Stimulated activated CD4-positive, alpha-beta T cell treated with anti-CD3 and anti-CD28 coated beads, Interleukin-15, amount 100 ng/mL, for 48 hours (primary cell): ENCODE results near the gene KCNJ3.

Experiments used
- DNase-seq, 2 donors: peaks; one replicate each; pipeline ENCODE4 v3.0.0-alpha.2; 2020; ENCODE audit warnings: low read depth in 2 of 2

The KCNJ3 gene

DNA sequence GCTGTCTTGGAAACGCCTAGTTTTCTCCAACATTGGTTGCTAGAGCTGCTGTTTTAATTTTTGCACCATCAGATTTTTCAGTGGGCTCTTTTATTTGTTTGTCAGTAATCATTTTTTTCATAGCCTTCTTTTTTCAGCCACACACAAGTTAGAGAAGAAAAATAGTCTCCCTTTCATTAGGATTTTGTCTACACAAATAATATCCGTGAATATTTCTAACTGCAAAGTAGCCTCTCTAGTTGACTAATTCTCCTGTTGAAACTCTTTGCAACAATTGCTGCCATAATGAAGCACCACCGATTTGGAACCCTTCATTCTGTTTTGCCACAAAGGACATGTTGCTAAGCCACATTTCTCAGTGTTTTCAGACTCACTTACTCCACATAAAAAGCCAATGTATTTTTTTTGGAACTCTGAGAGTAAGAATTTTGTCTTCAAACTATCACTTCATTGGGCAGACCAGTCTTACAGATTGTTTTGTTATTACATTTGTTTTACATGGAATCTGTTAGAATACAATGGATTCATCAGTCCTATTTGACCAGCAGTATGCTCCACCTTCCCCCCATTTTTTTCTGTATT is 9.6 kb downstream of the KCNJ3 start:
- no peak for DNase-seq

DNA sequence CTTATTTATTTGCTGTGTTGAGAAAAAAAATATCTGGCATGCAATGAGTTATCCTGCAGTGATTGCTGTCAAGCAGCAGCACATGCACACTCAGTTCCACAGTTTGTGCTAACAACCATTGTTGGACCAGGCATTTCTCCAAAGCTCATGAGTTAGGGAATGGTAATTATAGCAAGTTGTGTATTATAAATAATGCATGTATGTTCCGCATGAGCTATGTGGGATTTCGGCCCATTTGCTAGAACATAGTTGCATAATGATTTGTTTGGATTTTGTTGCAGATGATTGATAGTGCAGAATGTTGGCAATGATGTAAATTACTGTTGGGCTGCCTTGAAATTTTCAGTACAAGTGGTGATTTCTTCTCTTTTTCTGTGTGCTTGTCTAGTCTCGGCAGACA is 10.7 kb downstream of the KCNJ3 start:
- DNase-seq, result no peak

- DNase-seq, result no peak
Measured at GRCh38 chr2:154710078-154710477, 11.6 kb downstream of the KCNJ3 start.

GRCh38 chr2:154710685-154711084 is 12.2 kb downstream of the KCNJ3 start:
- no peak for DNase-seq

DNA sequence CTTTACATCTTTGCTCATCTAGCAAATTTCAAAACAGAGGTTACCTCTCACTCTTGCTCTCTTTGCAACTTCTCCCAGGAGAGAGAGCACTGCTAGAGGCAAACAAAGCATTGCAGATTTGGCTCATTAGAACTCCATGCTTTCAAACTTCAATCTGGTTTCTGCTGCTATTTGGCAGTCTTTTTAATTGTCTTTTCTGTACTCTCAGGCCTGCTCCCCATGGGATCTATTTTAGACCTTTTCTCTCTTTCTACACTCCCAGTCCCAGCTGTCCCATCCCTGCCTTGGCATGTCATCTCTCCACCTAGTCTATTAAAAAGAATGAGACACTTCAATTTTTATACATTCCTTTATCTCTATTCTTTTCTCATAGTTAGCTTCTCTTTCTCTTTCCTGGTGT is 15.2 kb downstream of the KCNJ3 start:
- no peak for DNase-seq

GRCh38 chr2:154720651-154721050 is 22.2 kb downstream of the KCNJ3 start:
- no peak for DNase-seq

- DNase-seq, result no peak
Measured at GRCh38 chr2:154724194-154724797, 25.8 kb downstream of the KCNJ3 start.

GRCh38 chr2:154740361-154740760 is 41.9 kb downstream of the KCNJ3 start:
- DNase-seq, result no peak

DNA sequence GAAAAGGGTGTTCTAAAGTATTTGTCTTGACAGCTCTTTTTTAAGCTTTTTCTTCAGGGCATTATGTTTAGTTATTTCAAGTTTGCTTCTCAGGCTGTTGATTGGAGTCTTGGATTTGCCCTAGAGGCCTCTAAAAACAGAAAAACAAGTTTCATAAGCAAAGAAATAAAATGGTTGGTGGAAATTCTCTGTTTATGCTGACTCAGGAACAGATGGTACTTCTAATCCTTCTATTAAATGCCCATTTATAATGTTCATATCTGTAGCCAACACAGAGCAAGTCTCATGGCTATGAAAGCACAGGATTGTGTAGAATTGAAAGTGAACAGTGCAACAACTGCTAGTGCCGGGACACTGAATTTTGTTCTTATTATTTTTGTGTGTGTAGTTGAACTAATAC is 60.4 kb downstream of the KCNJ3 start:
- no peak for DNase-seq

DNA sequence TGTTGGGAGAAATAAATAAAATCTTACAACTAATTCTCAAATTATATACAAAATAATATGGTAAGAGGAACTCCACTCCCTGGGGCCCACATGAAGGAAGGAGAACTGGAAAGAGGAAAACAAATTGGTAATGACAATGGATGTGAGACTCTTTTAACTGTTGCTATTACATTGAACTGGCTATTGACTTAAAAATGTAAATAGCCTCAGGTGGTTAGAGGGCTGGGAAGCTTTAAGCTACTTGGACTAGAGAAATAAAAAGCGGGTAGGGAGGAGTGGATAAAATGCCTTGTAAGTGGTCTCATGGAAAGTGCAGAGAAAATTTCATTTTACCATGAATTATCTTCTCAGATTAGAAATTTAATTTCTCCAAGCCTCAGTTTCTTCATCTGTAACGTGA is 64.1 kb downstream of the KCNJ3 start:
- no peak for DNase-seq

- no peak for DNase-seq
Measured at GRCh38 chr2:154771664-154772284, 73.3 kb downstream of the KCNJ3 start.

DNA sequence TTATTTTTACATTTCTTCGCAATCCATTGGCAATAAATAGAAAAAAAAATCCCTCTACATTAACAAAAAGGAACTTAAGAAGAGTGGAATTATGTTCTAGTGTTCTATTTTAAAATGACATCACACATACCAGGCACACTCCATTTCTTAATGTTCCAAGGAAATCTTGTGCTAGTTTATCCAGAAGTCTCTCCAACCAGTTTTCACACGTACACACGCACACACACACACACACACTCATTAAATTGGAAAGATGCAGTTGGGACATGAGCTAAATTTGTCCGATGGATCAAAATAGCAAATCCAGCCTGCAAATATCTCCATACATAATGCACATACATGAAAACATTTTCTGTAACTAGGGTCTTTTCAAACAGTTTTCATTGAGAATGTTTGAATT is 78.3 kb downstream of the KCNJ3 start:
- DNase-seq, result no peak

- no peak for DNase-seq
Measured at GRCh38 chr2:154794406-154794805, 95.9 kb downstream of the KCNJ3 start.

DNA sequence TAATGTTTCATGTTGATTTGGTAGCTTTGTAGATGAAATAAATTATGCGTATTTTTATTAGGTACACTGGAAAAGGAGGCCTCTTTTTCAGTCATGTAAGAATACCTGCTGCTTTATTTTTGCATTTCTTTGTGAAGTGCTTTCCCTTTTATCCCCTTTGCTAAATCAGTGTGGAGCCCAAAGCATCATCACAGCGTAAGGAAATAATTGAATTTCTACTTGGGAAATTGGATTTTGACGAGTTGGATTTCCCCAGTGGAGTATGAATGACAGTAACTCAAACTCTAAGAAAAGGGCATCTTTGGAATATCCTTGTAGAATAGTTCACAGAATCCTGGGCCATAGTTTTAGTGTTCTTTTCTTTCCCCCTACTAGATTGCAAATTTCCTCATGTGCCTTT is 97.2 kb downstream of the KCNJ3 start:
- no peak for DNase-seq

- DNase-seq, result no peak
Measured at GRCh38 chr2:154804451-154804850, 106.0 kb downstream of the KCNJ3 start.

GRCh38 chr2:154813636-154814035 is 115.1 kb downstream of the KCNJ3 start:
- no peak for DNase-seq

DNA sequence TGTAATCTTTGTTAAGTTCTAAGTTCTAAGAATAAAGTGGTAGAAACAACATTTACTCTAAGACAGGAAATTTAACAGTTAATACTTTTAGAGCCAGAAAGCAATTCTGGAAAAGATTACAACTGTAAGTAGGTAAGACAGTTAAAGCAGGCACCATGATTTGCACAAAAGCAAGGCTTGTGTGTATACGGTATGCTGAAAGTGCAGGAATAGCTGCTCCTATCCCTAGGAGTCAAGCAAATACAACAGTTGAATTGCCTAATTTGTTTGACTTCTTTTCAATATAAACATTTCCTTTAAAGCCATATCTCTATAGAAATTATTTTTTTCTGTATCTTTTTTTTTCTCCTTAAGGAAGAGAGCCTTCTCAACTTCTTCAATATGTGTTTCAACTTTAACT is 116.4 kb downstream of the KCNJ3 start:
- DNase-seq, result no peak

DNA sequence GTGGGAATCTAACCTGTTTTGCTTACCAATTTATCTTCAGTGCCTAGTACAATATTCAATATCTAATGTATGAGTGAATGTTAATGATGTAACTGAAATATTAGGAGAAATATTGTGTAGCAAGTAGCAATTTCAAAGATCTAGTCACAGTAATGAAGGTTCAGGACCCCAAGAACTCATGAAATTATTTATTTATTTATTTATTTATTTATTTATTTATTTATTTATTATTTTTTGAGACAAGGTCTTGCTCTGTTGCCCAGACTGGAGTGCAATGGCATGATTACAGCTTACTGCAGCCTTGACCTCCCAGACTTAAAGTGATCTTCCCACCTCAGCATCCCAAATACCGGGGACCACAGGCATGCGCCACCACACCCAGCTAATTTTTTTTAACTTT is 126.9 kb downstream of the KCNJ3 start:
- no peak for DNase-seq

DNA sequence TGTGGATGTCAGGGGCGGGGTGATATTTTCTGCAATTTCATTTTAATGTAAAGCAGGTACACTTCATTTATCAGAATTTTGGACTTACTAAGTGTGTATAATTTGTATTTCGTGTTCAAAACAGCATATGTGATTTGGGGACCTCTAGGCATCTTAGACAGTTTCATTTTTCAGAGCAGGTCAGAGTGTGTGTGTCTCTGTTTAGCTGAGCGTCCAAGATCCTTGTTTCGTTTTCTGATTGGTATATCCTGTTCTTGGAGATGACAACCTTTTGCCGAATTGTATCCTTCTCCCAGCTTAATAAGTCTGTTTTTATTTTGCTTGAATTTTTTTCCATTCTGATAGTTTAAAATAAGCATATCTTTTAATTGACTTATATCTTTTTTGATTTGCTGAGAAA is 128.3 kb downstream of the KCNJ3 start:
- no peak for DNase-seq

- no peak for DNase-seq
Measured at GRCh38 chr2:154827286-154827685, 128.8 kb downstream of the KCNJ3 start.

GRCh38 chr2:154832711-154833110 is 134.2 kb downstream of the KCNJ3 start:
- DNase-seq, result no peak

DNA sequence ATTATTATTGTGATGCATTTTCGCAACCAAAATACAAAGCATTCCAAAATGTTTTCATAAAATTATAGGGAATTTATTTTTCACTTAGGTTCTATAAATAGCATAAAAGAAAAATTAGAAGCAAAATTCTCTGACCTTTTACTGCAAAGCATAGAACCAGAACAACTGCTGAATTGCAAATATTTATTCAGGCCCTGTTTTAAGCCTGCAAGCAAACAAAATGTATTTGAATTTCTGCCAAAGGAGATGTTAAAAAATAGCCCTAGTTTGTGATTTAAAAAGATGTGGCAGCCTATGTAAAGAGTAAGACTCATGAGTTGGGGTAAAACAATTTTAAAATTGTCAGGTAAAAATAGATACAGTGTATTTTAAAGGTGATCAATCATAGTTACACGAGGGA is 138.1 kb downstream of the KCNJ3 start:
- DNase-seq, result no peak

DNA sequence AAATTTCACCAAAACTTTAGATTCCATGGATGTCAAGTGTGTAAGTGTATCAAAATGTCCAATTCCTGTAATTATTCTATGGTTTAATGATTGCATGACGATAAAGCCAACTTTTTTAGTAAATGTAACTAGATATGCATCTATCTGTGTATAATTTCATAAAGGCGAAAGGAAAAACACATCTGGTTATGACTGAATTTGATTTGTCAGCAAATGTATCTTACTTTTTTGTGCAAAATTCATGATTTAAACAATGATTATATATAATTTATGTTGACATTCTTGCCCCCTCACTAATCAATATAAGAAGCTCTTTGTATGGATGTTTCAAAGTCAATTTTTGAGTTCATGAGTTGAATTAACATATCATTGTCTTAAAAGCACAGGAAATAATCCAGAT is 138.5 kb downstream of the KCNJ3 start:
- DNase-seq, result no peak

DNA sequence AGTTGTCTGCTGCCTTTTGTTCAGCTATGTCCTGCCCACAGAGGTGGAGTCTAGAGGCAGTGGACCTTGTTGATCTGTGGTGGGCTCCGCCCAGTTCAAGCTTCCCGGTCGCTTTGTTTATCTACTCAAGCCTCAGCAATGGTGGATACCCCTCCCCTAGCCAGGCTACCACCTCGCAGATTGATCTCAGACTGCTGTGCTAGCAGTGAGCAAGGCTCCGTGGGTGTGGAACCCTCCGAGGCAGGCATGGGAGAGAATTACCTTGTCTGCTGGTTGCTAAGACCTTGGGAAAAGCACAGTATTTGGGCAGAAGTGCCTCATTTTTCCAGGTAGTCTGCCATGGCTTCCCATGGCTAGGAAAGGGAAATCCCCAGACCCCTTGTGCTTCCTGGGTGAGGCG is 146.0 kb downstream of the KCNJ3 start:
- no peak for DNase-seq
